Measurements from ENCODE around the gene NLRP12.
"Not testable (repeated sequence)": the region's sequence is repeated elsewhere in the genome, so short reads cannot be mapped to it uniquely, and the experiment has no call there.

Gene NLRP12, protein sequence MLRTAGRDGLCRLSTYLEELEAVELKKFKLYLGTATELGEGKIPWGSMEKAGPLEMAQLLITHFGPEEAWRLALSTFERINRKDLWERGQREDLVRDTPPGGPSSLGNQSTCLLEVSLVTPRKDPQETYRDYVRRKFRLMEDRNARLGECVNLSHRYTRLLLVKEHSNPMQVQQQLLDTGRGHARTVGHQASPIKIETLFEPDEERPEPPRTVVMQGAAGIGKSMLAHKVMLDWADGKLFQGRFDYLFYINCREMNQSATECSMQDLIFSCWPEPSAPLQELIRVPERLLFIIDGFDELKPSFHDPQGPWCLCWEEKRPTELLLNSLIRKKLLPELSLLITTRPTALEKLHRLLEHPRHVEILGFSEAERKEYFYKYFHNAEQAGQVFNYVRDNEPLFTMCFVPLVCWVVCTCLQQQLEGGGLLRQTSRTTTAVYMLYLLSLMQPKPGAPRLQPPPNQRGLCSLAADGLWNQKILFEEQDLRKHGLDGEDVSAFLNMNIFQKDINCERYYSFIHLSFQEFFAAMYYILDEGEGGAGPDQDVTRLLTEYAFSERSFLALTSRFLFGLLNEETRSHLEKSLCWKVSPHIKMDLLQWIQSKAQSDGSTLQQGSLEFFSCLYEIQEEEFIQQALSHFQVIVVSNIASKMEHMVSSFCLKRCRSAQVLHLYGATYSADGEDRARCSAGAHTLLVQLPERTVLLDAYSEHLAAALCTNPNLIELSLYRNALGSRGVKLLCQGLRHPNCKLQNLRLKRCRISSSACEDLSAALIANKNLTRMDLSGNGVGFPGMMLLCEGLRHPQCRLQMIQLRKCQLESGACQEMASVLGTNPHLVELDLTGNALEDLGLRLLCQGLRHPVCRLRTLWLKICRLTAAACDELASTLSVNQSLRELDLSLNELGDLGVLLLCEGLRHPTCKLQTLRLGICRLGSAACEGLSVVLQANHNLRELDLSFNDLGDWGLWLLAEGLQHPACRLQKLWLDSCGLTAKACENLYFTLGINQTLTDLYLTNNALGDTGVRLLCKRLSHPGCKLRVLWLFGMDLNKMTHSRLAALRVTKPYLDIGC

DNA sequence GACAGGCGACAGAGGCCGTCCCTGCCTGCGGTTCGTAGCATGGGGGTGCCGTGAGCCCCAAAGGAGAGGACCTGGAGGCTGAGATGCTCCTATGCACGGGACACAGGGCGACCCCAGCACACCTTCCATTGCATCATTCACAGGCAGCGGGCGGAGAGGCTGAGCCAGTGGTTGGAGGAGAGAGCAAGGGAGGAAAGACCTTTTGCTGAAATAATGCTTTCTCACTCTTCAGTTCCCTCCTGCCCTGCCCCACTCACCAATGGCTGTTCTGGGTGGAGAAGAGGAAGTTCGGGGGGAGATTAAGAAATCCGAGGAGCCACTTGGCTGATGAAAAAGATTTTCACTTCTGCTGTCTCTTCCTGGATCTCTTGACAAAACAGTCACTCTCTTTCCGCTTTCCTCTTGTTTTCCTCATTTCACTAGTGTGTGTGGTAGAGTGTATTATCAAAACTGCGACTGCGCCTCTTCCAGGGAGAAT lies at the start of gene NLRP12:
NLRP12 (minus strand) TSS at position 181 of the 478 bp plus-strand sequence; CDS start at position 41, 140 bp downstream.
- DNase-seq (ENCODE audit: low spot score) = peak; percentile 59

DNA sequence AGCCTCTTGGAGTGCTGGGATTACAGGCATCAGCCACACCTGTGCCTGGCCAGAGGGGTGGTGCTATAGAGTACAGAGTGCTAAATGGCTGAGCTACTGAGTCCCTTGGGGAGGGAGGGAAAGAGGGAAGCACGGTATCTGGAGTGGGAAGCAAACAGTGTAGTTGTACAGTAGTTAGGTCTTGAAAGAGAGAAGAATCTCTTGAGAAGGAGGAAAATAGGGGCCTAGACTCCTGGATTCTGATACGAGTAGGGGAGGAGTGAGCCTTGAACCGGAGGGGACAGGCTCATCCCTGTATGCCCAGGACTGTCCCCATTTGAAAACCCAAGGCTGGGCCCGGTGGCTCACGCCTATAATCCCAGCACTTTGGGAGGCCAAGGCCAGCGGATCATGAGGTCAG lies 48.6 kb upstream of the NLRP12 start:
- DNase-seq (ENCODE audit: low spot score) = no peak

DNA sequence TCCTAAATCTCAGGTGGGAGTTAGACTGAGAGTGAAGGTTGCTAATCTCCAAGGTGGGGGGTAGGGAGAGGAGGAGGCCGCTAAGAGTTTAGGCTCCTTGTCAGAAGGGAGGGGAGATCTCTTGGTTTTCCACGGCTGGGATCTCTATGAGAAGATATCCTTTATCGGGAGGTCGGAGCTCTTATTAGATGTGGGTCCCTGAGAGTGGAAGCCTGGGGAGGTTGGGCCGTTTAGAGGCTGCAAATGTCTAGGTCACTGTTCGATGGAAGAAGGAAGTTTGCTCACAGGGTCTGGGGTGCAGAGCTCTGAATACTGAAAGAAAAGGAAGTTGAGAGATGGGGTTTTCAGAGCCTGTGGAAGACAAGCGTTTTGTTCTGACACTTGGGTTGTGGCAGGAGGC lies 47.3 kb upstream of the NLRP12 start:
- DNase-seq (ENCODE audit: low spot score) = peak; percentile 49

DNA sequence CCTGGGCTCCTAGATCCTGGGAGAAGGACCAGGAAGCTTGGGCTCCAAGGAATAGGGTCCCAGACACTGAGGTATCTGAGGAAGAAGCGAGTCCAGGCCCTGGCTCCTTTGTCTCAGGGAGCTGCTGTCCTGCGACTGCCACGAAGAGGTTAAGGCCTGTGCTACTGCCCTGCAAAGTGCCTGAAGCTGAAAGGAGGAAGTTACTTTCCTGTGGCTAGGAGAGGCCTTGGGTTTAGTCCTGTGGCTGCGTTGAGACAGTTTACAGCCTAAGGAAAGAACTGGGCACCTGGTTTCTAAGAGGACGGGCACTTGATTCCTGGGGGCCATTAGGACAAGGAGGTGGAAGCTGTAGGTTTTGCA lies 46.4 kb upstream of the NLRP12 start:
- DNase-seq (ENCODE audit: low spot score) = no peak

DNA sequence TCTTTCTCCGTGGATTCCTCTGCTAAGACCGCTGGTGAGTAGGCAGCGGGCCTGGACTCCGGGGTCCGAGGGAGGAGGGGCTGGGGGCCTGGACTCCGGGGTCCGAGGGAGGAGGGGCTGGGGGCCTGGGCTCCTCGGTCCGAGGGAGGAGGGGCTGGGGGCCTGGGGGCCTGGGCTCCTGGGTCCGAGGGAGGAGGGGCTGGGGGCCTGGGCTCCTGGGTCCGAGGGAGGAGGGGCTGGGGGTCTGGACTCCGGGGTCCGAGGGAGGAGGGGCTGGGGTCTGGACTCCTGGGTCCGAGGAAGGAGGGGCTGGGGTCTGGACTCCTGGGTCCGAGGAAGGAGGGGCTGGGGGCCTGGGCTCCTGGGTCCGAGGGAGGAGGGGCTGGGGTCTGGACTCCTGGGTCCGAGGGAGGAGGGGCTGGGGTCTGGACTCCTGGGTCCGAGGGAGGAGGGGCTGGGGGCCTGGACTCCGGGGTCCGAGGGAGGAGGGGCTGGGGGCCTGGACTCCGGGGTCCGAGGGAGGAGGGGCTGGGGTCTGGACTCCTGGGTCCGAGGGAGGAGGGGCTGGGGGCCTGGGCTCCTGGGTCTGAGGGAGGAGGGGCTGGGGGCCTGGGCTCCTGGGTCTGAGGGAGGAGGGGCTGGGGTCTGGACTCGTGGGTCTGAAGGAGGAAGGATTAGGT lies 45.8 kb upstream of the NLRP12 start:
- not testable (repeated sequence) for DNase-seq (ENCODE audit: low spot score)

DNA sequence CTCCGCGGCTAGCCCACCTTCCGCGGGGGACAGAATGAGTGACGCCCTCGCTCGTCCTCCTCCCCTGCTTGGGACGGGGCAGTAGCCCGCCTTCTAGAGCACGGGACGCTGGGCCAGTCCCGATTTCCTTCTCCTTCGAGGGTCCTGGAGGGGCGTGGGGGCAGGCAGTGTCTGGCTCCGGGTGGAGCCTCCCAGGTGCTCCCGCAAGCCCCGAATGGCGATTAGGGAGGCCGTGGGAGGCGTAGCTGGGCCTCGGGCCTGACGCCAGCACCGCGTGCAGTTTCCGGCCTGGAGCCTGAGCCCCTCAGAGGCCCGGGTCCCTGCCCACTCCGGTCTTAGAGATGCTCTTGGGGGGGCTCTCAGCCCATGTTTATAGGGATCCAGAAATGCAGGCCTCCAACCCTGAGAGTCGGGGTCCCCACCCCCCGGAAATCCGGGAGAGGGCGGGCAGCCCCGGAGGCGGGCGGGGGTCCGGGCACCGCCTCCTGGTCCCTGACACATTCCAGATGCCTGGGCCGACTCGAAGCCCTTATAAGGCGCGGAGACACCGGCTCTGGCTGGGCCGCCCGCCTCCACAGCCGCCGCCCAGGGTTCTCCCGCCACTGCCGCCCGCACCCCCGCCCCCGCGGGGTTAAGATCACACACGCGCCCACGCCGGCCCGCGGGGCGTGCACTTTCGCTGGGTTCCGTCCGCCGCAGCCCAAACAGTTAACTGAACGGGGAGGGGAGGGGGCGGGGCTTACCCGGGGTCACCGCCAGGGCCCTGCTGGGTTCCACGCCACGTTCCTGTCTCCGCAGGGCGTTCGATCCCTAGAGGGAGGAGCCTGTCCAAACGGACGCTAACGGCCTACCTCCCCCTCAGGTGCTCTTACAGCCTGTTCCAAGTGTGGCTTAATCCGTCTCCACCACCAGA lies 45.0 kb upstream of the NLRP12 start:
- peak; percentile 61 for DNase-seq (ENCODE audit: low spot score)

DNA sequence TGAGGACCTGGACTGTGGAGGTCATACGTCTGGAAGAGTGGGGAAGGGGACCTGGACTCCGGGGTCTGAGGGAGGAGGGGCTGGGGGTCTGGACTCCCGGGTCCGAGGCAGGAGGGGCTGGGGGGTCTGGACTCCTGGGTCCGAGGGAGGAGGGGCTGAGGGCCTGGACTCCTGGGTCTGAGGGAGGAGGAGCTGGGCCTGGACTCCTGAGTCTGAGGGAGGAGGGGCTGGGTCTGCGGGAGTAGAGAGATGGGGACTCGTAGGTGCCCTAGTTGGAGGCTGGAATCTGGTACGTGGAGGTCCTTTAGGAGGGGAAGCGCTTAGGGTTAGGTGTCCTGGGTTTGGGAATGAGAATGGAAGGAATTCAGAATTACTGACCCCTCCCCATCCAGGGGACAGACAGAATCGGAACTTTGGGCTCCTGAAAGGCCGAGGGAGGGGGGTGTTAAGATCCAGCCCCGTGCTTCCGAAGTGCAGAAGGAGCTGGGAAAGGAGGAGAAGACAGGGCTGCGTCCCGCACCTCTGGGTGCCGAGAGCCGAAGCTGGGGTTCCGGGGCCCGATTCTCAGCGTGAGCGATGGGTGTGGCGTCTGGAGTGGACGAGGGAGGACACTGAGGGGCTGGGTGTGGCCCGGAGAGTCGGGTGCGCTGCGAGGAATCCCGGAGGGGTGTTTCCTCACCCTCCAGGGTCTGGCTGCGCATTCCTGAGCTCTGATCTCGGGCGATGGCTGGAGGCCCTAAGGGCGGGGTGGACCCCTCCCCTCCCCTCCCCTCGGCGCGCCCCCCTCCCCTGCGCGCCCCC lies 44.2 kb upstream of the NLRP12 start:
- DNase-seq (ENCODE audit: low spot score) = no peak

DNA sequence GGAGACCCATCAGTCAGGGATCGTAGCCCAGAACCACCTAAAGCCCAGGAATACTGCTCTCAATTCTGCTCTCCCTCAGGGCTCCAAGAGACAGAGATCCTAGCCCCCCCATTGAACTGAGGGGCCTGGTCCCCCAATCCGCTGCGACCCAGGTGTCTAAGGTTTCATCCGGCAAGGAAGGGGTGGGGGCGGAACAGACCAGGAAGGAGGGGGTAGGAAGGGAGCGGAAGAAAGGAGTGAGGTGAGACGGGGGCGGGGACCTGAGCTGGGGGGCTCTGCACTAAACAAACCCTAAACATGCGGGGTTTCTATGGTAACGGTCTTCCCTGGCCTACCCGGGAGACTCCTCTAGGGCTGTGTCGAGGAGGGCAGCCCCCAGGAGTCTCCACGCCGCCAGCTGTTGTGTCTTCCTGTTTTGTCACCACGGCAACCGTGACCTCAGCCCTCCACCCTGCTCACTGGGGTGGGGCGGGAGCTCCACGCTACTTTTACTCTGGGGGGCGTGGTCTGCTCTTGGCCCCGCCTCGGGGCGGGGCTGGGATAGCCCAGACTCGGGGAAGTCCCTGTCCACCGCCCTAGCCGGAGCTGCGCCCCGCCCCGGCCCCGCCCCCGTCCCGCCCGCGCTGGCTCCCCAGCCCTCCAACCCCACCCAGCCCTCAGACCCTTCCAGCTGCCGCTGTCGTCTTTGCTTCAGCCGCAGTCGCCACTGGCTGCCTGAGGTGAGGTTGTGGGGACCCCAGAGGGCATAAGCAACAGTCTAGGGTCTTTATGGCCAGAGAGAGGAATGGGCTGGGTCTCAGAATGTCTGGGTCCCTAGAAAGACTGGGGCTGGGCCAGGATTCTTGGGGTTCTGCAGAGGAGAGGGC lies 43.3 kb upstream of the NLRP12 start, which contains the start of gene MYADM:
MYADM (plus strand) TSS at position 659 of the 866 bp plus-strand sequence. CDS start 5,647 bp downstream, outside the sequence.
- peak; percentile 98 for DNase-seq (ENCODE audit: low spot score)

DNA sequence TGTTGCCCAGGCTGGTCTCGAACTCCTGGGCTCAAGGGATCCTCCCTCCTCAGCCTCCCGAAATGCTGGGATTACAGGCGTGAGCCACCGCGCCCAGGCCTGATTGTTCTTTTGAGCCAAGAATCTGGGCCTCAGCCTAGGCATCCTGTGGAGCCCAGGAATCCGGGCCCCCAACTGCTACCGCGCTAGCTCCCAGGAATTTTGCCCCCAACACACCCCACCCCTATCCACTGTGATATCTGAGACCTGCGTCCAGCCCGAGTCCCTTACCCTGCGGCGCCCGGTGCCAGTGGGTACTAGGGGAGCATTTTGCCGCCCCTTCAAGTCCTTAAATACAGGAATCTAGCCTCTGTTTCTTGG lies 42.7 kb upstream of the NLRP12 start:
- no peak for DNase-seq (ENCODE audit: low spot score)

DNA sequence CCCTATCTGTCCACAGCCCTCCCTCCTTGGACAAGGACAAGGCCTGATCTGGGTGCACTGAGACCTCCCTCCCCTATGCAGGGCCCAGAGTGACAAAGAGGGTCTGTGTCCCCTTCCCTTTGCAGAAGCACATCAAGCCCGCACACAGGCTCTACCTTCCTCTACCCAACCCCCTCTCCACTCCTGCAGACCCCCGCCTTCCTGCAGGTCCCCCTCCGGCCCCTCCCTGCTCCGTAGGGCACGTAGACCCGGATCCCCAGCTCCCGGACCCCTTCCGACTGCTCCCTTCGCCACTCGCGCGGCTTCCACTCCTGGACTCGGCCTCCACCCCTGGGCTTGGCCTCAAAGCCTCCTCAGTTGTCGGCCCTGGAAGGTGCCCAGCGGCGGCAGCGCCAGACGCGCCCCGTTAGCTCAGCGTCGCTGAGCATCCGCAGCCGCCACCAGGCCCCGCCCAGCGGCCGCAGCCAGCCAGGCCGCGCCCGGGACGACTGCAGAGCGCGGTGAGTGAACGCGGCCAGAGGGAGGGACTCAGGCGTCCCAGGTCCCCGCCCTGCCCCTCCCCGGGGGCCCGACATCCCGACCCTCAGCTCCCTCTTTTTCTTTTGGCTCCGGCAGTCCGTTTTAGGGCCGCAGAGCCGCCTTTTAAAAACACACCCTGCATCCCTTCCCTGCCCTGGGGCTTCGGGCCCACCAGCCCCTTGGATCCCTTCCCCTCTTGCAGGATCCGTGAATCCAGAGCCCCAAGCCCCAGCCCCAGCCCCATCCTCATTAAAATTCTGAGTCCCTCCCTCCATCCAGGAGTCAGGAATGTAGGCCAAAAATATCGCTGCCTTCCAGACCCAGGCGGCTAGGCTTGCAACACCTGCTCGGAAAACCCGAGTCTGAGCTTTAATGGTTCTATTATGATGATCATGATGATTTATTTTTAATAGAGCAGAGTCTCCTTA lies 42.1 kb upstream of the NLRP12 start:
- peak; percentile 86 for DNase-seq (ENCODE audit: low spot score)

DNA sequence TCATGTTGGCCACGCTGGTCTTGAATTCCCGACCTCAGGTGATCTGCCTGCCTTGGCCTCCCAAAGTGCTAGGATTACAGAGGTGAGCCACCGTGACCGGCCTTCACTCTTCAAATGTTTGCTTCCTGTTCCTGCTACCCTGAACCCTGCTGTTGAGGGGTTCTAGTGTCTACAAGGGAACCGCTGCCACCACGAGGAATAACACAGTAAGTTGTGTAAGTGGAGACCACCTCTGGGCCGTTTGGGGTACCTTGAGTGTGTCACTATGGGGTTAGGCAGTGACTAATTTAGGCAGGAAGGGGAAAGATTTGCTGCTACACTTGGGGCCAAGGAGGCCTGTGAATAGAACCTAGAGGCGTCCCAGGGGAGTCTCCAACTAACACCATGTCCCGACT lies 41.4 kb upstream of the NLRP12 start:
- DNase-seq (ENCODE audit: low spot score) = peak; percentile 61

DNA sequence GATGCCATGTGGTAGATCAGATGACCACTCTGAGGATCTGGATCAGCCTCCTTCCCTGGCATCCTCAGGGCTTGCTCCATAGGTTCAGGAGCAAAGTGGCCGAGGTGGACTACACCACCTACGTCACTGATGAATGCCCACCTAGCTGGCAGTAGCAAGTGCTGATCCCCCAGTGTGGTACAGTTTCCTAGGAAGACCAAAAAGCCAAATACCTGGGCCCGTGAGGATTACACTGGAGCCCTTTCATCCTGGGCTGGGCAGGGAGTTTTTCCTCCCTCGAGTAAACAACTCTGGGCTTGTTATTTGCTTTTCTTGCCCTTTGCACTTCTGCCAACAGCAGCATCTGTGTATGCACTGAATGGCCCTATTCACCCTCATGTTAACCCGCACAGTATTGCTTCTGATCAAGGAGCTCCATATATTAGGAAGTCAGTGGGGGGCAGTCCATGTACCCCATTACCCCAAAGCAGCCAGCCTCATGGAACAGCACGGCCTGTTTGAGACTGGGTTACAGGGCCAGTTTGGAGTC lies 40.3 kb upstream of the NLRP12 start:
- peak; percentile 92 for DNase-seq (ENCODE audit: low spot score)

DNA sequence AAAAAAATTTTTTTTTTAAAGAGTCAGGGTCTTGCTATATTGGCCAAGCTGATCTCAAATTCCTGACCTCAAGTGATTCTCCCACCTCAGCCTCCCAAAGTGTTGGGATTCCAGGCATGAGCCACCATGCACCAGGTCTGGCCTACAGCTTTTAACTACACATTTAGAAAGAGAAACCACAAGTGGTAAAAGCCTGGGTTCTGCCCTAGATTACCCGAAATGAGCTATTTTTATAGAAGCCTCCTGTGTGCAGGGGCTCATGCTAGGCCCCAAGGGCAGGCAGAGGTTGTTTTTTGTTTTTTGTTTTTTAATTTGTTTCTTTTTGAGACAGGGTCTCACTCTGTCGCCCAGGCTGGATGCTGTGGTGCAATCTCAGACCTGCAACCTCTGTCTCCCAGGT lies 29.6 kb upstream of the NLRP12 start:
- no peak for DNase-seq (ENCODE audit: low spot score)

DNA sequence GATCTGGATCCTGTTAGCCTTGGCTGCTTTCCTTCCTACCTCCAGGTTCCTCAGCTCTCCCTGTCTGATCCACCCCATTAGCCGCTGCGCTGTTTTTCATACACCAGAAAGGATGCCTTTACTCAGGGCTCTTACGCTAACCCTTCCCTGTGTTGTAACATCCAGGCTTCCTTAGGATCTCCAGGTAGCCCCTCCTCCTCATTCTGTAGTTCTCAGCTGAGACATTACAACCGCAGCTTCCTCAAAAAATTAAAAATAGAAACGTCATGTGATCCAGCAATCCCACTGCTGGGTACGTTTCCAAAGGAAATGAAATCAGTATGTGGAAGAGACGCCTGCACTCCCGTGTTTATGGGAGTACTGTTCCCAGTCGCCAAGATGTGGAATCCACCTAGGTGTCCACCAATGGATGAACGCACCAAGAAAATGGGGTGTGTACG lies 25.1 kb upstream of the NLRP12 start:
- DNase-seq (ENCODE audit: low spot score) = no peak

DNA sequence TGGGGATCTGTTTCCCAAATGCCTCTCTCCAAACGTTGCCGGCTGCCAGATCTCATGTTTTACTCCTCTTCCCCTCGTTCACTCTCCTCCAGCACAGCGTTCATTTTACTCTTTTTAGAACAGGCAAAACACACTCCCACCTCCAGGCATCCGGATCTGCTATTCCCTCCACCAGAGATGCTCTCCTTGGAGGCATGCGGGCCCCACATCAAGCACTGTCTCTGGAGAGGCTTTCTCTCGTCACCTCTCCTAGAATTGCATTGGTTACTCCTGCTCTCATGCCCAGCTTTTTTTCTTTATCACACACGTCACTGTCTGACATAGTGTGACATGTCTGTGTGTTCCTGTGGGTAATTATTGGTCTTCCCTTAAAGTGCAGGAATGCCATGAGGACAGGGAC lies 23.4 kb upstream of the NLRP12 start:
- no peak for DNase-seq (ENCODE audit: low spot score)

DNA sequence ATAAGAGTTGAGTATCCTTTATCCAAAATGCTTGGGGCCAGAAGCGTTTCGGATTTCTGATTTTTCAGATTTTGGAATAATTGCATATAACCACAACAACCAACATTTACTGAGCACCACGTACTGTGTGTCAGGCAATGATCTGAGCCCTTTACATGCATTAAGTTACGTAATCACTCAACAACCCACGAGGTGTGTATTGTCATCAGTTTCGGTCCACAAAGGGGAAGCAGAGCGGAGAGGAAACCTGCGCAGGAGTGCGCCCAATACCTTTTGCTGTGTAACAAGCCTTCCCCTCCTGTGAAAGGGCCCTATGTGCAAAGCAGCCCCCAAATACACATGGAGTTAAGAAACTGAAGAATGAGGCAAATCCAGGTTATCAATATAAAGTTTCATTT lies 20.7 kb upstream of the NLRP12 start:
- DNase-seq (ENCODE audit: low spot score) = no peak

DNA sequence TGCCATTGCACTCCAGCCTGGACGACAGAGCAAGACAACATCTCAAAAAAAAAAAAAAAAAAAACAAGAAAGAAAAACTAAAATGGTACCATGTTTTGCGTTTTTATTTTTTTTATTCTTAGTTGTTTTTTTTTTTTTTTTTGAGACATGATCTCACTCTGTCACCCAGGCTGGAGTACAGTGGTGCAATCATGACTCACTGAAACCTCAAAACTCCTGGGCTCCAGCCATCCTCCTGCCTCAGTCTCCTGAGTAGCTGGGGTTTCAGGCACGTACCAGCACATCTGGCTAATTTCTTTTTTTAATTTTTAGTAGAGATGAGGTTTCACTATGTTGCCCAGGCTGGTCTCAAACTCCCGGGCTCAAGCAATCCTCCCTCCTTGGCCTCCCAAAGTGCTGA lies 16.8 kb upstream of the NLRP12 start:
- not testable (repeated sequence) for DNase-seq (ENCODE audit: low spot score)

DNA sequence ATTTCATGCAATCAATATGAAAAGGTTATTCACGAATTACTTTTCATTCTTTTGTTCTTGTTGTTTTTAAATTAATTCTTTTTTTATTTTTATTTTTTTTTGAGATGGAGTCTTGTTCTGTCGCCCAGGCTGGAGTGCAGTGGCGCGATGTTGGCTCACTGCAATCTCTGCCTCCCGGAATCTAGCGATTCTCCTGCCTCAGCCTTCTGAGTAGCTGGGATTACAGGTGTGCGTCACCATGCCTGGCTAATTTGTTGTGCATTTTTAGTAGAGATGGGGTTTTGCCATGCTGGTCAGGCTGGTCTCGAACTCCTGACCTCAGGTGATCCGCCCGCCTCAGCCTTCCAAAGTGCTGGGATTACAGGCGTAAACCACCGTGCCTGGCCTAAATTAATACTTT lies 16.1 kb upstream of the NLRP12 start:
- DNase-seq (ENCODE audit: low spot score) = not testable (repeated sequence)

Data from globus pallidus (tissue), 1 donor.